ENCODE data around the gene SLC39A11. TPM values are rescaled to one million over a fixed set of nuclear protein-coding genes. Genes with fewer than 3 reads are reported as not detected.

SLC39A11 gene
- polyA plus RNA-seq, 1 donor from 2014 or later, result 8.0 TPM

DNA sequence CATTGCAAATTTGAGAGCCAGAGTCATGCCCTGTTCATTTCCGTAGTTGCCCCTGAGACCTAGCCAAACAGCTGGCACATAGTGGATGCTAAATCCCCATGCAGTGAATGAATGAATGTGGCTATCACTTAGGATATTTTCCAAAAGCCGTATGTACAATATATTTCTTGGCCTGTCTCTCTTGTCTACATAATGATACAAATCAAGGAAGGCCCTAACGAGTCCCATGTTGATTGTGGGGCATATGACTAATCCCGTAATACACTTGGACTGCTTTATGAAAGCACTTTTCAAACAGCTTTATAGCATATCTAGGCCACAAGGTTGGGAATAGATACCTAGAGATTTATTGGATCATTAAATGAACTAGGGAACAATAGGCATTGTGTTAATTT lies 478.0 kb downstream of the SLC39A11 start (continued):
- TF ChIP-seq, protein P1, sequence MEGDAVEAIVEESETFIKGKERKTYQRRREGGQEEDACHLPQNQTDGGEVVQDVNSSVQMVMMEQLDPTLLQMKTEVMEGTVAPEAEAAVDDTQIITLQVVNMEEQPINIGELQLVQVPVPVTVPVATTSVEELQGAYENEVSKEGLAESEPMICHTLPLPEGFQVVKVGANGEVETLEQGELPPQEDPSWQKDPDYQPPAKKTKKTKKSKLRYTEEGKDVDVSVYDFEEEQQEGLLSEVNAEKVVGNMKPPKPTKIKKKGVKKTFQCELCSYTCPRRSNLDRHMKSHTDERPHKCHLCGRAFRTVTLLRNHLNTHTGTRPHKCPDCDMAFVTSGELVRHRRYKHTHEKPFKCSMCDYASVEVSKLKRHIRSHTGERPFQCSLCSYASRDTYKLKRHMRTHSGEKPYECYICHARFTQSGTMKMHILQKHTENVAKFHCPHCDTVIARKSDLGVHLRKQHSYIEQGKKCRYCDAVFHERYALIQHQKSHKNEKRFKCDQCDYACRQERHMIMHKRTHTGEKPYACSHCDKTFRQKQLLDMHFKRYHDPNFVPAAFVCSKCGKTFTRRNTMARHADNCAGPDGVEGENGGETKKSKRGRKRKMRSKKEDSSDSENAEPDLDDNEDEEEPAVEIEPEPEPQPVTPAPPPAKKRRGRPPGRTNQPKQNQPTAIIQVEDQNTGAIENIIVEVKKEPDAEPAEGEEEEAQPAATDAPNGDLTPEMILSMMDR (IDR thresholded peaks at IDR 0.05; ENCODE audit: poor library complexity, severe bottlenecking), result no peak
- TF ChIP-seq TAF1 (IDR thresholded peaks at IDR 0.05; ENCODE audit: low read depth) (no peak), EZH2 (IDR thresholded peaks at IDR 0.05; ENCODE audit: borderline replicate concordance, insufficient read depth, low read length, poor library complexity, severe bottlenecking) (no peak)

DNA sequence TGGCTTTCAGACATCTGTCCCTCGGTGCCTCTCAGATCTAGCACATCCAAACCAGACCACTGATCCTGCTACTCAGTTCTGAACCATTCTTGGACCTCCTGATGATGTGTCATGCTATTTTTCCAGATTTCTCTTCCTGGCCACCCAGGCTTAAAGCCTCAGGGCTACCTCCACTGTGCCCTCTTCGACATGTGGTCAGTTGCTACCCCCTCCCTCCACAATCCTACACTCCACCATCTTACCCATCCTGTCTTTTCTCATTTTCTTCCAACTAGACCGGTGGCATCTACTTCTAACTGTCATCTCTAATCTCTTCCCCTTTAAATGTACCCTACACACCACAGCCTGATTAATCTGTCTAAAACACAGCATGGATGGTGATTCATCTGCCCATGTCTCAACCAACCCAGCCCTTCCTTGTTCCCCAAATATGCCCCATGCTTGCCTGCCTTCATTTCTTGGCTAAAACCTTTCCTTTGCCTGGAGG lies 478.6 kb downstream of the SLC39A11 start:
- Histone ChIP-seq H4K20me1 (ENCODE audit: insufficient read depth) (no peaks in the 10 kb centered on the region), H3K36me3 (ENCODE audit: insufficient read depth, low read length) (no peaks in the 10 kb centered on the region), H2AFZ (ENCODE audit: low read depth, low read length) (no peak overlapping the region), H3K27ac (ENCODE audit: low read length) (no peak overlapping the region), H3K9me3 (ENCODE audit: low read length) (no peaks in the 10 kb centered on the region), H3K79me2 (replicated peaks; ENCODE audit: insufficient read depth, low read length) (no peaks in the 10 kb centered on the region), H3K9ac (ENCODE audit: low read length) (no peak overlapping the region), H3K9me2 (ENCODE audit: insufficient read depth, low read length) (no peaks in the 10 kb centered on the region), H3K27me3 (ENCODE audit: insufficient read depth, low read depth, low read length) (no peaks in the 10 kb centered on the region), H3F3A (ENCODE audit: insufficient read depth, low read length, poor library complexity, severe bottlenecking) (no peaks in the 10 kb centered on the region), H3K4me3 (ENCODE audit: low read length) (no peak overlapping the region), H3K4me2 (ENCODE audit: low read length) (no peak overlapping the region)
- TF ChIP-seq POLR2AphosphoS5 (IDR thresholded peaks at IDR 0.05) (no peak), EP300 (conservative IDR thresholded peaks at IDR 0.05; ENCODE audit: poor library complexity, severe bottlenecking) (no peak), SMC3 (conservative IDR thresholded peaks at IDR 0.05; ENCODE audit: poor library complexity) (no peak), MXI1 (conservative IDR thresholded peaks at IDR 0.05; ENCODE audit: poor library complexity, severe bottlenecking) (no peak), RAD21 (conservative IDR thresholded peaks at IDR 0.05) (no peak), EZH2 (IDR thresholded peaks at IDR 0.05; ENCODE audit: borderline replicate concordance, insufficient read depth, low read length, poor library complexity, severe bottlenecking) (no peak)
- TF ChIP-seq, protein P2, sequence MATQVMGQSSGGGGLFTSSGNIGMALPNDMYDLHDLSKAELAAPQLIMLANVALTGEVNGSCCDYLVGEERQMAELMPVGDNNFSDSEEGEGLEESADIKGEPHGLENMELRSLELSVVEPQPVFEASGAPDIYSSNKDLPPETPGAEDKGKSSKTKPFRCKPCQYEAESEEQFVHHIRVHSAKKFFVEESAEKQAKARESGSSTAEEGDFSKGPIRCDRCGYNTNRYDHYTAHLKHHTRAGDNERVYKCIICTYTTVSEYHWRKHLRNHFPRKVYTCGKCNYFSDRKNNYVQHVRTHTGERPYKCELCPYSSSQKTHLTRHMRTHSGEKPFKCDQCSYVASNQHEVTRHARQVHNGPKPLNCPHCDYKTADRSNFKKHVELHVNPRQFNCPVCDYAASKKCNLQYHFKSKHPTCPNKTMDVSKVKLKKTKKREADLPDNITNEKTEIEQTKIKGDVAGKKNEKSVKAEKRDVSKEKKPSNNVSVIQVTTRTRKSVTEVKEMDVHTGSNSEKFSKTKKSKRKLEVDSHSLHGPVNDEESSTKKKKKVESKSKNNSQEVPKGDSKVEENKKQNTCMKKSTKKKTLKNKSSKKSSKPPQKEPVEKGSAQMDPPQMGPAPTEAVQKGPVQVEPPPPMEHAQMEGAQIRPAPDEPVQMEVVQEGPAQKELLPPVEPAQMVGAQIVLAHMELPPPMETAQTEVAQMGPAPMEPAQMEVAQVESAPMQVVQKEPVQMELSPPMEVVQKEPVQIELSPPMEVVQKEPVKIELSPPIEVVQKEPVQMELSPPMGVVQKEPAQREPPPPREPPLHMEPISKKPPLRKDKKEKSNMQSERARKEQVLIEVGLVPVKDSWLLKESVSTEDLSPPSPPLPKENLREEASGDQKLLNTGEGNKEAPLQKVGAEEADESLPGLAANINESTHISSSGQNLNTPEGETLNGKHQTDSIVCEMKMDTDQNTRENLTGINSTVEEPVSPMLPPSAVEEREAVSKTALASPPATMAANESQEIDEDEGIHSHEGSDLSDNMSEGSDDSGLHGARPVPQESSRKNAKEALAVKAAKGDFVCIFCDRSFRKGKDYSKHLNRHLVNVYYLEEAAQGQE (IDR thresholded peaks at IDR 0.05; ENCODE audit: borderline replicate concordance), result no peak
- TF ChIP-seq, protein P1 (IDR thresholded peaks at IDR 0.05; ENCODE audit: poor library complexity, severe bottlenecking), result no peak
